Measurements from ENCODE around the gene PPP3CA.

GRCh38 chr4:101280866-101281600 is 66.3 kb downstream of the PPP3CA start:
- TF ChIP-seq CTCF (IDR thresholded peaks at IDR 0.05) (no peak), POLR2A (IDR thresholded peaks at IDR 0.05) (no peak)

Data from Peyer's patch (tissue), 4 donors.